GM23338 (cell line): Measurements from ENCODE around the gene BNIP1.

Source experiments
- CTCF ChIP-seq, 2 experiments: fragments of 200-600 bp in 1 of 2; sonication (generic) in 1 of 2; conservative IDR thresholded peaks; 2 replicates each; pipeline versions ENCODE4 v1.5.1 to v1.6.1; 2016 to 2017; ENCODE audit warnings: antibody characterized with exemption in 2 of 2, low read depth in 2 of 2, mild to moderate bottlenecking in 2 of 2, moderate library complexity in 1 of 2
- EZH2 ChIP-seq: fragments of 200-600 bp; sonication (generic); IDR thresholded peaks from one replicate; pipeline ENCODE4 v1.8.0; 2017; ENCODE audit warnings: antibody characterized with exemption, mild to moderate bottlenecking, low read depth; ENCODE audit not compliant: unreplicated experiment
- EZH2phosphoT487 ChIP-seq: fragments of 200-600 bp; sonication (generic); IDR thresholded peaks from one replicate; pipeline ENCODE4 v1.8.1; 2018; ENCODE audit warnings: antibody characterized with exemption; ENCODE audit not compliant: unreplicated experiment
- POLR2AphosphoS5 ChIP-seq: IDR thresholded peaks from 2 replicates; pipeline ENCODE4 v1.6.1; 2016; ENCODE audit warnings: antibody characterized with exemption, low read depth
- REST ChIP-seq: IDR thresholded peaks from one replicate; pipeline ENCODE4 v1.6.1; 2018; ENCODE audit warnings: antibody characterized with exemption; ENCODE audit not compliant: unreplicated experiment
- ZNF114 ChIP-seq: fragments of 250-450 bp; sonication (Bioruptor Pico); IDR thresholded peaks from 2 replicates; pipeline ENCODE4 v1.5.0; 2020; ENCODE audit warnings: mild to moderate bottlenecking, moderate library complexity

GRCh38 chr5:173198049-173198448 is 53.7 kb downstream of the BNIP1 start:
- TF ChIP-seq POLR2AphosphoS5 (no peak), CTCF (conservative IDR thresholded peaks at IDR 0.05; ENCODE audit: low read depth in 2 of 2) (no peak), EZH2phosphoT487 (no peak), EZH2 (no peak), REST (no peak), ZNF114 (CRISPR knock-in tag) (no peak)
